GM12892 (cell line): ENCODE measurements around the gene PRKAB1.
A peak's percentile ranks its signal among the peaks of the same experiment; 100 is the strongest.

Source experiments
- DNase-seq: peaks from one replicate; pipeline ENCODE4 v3.0.0; 2011; ENCODE audit not compliant: insufficient read length
- FAIRE-seq: peaks from 2 replicates; lab custom pipeline; 2011; peaks lifted over from hg19 to GRCh38; lab: Jason Lieb, UNC
- POLR2A ChIP-seq: IDR thresholded peaks from 2 replicates; pipeline ENCODE4 v1.6.1; 2011; ENCODE audit warnings: low read depth, low read length, control low read depth
- POLR2AphosphoS5 ChIP-seq: IDR thresholded peaks from 2 replicates; pipeline ENCODE4 v1.6.1; 2011; ENCODE audit warnings: low read depth, low read length, control low read depth
- TAF1 ChIP-seq: IDR thresholded peaks from 2 replicates; pipeline ENCODE4 v1.6.1; 2011; ENCODE audit warnings: low read depth, mild to moderate bottlenecking, control low read depth, low read length, borderline replicate concordance

The PRKAB1 gene

GRCh38 chr12:119666226-119666795 is 1.6 kb upstream of the PRKAB1 start:
- FAIRE-seq (no peak), DNase-seq (no peak)
- TF ChIP-seq POLR2AphosphoS5, result no peak
- TF ChIP-seq POLR2A, result no peak
- TF ChIP-seq TAF1, result no peak

- no peak for DNase-seq
- TF ChIP-seq TAF1 (no peak), POLR2AphosphoS5 (no peak), POLR2A (no peak)
- peak; percentile 74 for FAIRE-seq
Observed at GRCh38 chr12:119666900-119667576, 895 bp upstream of the PRKAB1 start.

GRCh38 chr12:119668324-119668841 is 450 bp downstream of the PRKAB1 start:
- DNase-seq (no peak), FAIRE-seq (no peak)
- TF ChIP-seq POLR2AphosphoS5 (no peak), TAF1 (0 out of 2 replicates have a peak, but pooled peaks have one; percentile 0), POLR2A (no peak)

GRCh38 chr12:119669744-119670472 is 2.0 kb downstream of the PRKAB1 start:
- TF ChIP-seq POLR2A (no peak), TAF1 (no peak), POLR2AphosphoS5 (no peak)
- DNase-seq (no peak), FAIRE-seq (no peak)

GRCh38 chr12:119671070-119671469 is 3.1 kb downstream of the PRKAB1 start:
- no peak for FAIRE-seq
- TF ChIP-seq POLR2A, result no peak
- TF ChIP-seq TAF1, result no peak
- TF ChIP-seq POLR2AphosphoS5, result no peak

GRCh38 chr12:119672194-119672593 is 4.3 kb downstream of the PRKAB1 start:
- FAIRE-seq (no peak), DNase-seq (no peak)
- TF ChIP-seq POLR2A, result no peak
- TF ChIP-seq POLR2AphosphoS5, result no peak
- no peak for TF ChIP-seq TAF1

More at GRCh38 chr12:119671070-119671469, 3.1 kb downstream of the PRKAB1 start:
- DNase-seq, result no peak

GRCh38 chr12:119673634-119674033 is 5.7 kb downstream of the PRKAB1 start:
- no peak for FAIRE-seq
- TF ChIP-seq POLR2AphosphoS5 (no peak), POLR2A (no peak), TAF1 (no peak)
- DNase-seq, result no peak

GRCh38 chr12:119674560-119674959 is 6.6 kb downstream of the PRKAB1 start:
- FAIRE-seq, result no peak
- no peak for DNase-seq
- TF ChIP-seq POLR2AphosphoS5, result no peak
- no peak for TF ChIP-seq POLR2A
- no peak for TF ChIP-seq TAF1

- DNase-seq (no peak), FAIRE-seq (no peak)
- no peak for TF ChIP-seq POLR2AphosphoS5
- TF ChIP-seq POLR2A, result no peak
- TF ChIP-seq TAF1, result no peak
Observed at GRCh38 chr12:119676022-119676421, 8.1 kb downstream of the PRKAB1 start.

GRCh38 chr12:119676573-119676972 is 8.6 kb downstream of the PRKAB1 start:
- DNase-seq (no peak), FAIRE-seq (no peak)
- TF ChIP-seq POLR2AphosphoS5, result no peak
- TF ChIP-seq TAF1, result no peak
- no peak for TF ChIP-seq POLR2A

GRCh38 chr12:119678459-119678858 is 10.5 kb downstream of the PRKAB1 start:
- TF ChIP-seq TAF1, result no peak
- no peak for TF ChIP-seq POLR2A
- DNase-seq (no peak), FAIRE-seq (no peak)
